Astrocyte (in vitro differentiated cells and primary cell): ENCODE data around the gene GRAMD4.

Source experiments
- EZH2 ChIP-seq: IDR thresholded peaks from 2 replicates; pipeline ENCODE4 v1.6.1; 2012; ENCODE audit warnings: mild to moderate bottlenecking, low read length, inconsistent platforms; ENCODE audit not compliant: insufficient read depth
- TF ChIP-seq, protein P1 (sequence below): IDR thresholded peaks from 2 replicates; pipeline ENCODE4 v1.5.1; 2011; ENCODE audit warnings: low read depth, mild to moderate bottlenecking, inconsistent platforms, low read length, moderate library complexity; ENCODE audit not compliant: insufficient read depth

- TF ChIP-seq, protein P1, sequence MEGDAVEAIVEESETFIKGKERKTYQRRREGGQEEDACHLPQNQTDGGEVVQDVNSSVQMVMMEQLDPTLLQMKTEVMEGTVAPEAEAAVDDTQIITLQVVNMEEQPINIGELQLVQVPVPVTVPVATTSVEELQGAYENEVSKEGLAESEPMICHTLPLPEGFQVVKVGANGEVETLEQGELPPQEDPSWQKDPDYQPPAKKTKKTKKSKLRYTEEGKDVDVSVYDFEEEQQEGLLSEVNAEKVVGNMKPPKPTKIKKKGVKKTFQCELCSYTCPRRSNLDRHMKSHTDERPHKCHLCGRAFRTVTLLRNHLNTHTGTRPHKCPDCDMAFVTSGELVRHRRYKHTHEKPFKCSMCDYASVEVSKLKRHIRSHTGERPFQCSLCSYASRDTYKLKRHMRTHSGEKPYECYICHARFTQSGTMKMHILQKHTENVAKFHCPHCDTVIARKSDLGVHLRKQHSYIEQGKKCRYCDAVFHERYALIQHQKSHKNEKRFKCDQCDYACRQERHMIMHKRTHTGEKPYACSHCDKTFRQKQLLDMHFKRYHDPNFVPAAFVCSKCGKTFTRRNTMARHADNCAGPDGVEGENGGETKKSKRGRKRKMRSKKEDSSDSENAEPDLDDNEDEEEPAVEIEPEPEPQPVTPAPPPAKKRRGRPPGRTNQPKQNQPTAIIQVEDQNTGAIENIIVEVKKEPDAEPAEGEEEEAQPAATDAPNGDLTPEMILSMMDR: no peak
- no peak for TF ChIP-seq EZH2
Measured at GRCh38 chr22:46588279-46589140, 31.7 kb upstream of the GRAMD4 start.
